Effector CD4-positive, alpha-beta T cell (primary cell): ENCODE data around the gene KIR3DL1.
"Not testable (repeated sequence)": the region's sequence is repeated elsewhere in the genome, so short reads cannot be mapped to it uniquely, and the experiment has no call there.

Experiments
- DNase-seq: peaks from one replicate; pipeline ENCODE4 v3.0.0-alpha.2; 2020

KIR3DL1 gene

DNA sequence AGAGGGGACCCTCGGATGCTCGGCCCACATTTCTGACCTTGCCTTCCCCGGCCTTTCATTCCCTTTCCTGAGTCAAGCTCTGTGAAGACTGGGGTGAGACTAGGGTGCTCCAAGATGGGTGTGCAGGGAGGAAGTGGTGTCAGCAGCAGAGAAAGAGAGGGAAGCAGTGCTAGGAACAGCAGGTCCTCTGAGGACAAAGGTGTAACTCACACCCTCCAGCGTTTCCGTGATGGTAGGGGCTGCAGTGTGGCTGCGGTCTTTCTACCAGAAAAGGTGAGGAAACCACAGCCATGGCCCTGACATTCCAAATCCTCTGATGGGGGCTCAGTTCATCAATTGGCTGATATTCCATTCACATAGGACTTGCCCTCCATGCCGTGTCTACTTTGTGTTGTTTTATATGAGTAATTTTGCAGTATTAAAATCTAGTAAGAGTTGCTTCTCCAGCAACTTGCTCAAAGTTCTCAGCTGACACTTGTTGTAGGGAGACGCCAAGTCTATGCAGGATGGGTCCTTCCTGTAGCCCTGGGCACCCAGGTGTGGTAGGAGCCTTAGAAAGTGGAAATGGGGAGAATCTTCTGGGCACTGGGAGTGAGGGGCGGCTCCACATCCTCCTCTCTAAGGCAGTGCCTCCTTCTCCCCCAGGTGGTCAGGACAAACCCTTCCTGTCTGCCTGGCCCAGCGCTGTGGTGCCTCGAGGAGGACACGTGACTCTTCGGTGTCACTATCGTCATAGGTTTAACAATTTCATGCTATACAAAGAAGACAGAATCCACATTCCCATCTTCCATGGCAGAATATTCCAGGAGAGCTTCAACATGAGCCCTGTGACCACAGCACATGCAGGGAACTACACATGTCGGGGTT is 1.6 kb downstream of the KIR3DL1 start:
- DNase-seq = no peak

DNA sequence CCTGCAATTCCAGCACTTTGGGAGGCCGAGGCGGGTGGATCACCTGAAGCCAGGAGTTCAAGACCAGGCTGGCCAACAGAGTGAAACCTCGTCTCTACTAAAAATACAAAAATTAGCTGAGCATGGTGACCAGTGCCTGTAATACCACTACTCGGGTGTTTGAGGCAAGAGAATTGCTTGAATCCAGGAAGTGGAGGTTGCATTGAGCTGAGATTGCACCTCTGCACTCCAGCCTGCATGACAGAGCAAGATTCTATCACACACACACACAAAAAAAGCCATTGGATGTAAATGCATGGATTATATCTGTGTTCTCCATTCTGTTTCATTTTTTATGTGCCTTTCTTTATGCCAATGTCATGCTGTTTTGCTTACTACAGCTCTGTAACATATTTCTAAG is 8.1 kb downstream of the KIR3DL1 start:
- not testable (repeated sequence) for DNase-seq

DNA sequence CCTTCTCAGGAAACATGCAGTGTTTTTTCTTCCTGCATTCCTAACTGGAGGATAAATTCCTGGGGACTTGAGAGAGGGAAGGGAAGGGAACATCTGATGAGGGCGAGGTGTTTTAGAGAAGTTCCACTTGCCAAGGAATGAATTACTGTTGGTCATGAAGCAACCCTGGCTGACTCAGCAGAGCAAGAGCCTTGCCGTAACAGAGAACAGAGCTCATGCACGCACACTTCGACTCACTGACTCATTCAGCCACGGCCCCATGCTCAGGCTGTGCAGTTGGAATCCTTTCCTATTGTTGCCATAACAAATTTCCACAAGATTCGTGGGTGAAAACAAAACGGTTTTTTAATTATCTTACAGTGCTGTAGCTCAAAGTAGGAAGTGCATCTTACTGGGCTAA is 9.1 kb downstream of the KIR3DL1 start:
- not testable (repeated sequence) for DNase-seq

DNA sequence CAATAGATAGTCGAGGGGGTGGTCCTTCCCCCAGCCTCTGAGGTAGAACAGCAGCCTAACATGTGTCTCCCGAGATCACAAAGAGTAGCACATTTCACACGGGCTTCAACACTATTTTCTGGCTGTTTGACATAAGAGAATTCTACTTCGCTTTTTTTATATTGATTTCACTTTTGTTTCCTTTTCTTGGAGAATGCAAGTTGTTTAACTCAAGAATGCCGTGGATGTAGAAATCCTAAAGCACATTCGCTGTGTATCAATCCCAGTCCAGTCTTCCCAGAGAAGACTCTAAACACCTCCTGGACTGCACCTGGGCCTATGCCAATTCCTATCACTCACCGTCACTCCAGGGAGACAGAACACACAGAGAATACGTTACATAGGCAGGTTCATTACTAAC is 11.8 kb downstream of the KIR3DL1 start:
- DNase-seq = not testable (repeated sequence)

DNA sequence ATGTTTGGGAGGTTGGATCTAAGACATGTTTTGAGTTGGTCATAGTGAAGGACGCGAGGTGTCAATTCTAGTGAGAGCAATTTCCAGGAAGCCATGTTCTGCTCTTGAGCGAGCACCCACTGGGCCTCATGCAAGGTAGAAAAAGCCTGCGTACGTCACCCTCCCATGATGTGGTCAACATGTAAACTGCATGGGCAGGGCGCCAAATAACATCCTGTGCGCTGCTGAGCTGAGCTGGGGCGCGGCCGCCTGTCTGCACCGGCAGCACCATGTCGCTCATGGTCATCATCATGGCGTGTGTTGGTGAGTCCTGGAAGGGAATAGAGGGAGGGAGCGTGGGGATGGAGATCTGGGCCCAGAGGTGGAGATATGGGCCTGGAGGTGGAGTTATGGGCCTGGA is 16.2 kb downstream of the KIR3DL1 start, which contains the start of gene KIR2DS4:
TSS of gene KIR2DS4 (plus strand) at position 181 of the 400 bp plus-strand sequence.
- not testable (repeated sequence) for DNase-seq

DNA sequence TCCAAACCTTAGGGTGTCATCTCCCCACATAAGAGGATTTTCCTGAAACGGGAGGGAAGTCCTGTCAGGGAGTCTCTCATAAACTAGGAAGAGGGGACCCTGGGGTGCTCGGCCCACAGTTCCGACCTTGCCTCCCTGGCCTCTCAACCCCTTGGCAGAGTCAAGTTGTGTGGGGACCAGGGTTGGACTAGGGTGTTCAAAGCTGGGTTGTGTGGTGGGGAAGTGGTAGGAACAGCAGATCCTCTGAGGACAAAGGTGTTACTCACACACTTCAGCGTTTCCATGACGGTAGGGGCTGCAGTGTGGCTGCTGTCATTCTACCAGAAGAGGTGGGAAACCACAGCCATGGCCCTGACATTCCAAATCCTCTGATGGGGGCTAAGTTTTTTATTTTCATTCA is 18.9 kb downstream of the KIR3DL1 start:
- not testable (repeated sequence) for DNase-seq

DNA sequence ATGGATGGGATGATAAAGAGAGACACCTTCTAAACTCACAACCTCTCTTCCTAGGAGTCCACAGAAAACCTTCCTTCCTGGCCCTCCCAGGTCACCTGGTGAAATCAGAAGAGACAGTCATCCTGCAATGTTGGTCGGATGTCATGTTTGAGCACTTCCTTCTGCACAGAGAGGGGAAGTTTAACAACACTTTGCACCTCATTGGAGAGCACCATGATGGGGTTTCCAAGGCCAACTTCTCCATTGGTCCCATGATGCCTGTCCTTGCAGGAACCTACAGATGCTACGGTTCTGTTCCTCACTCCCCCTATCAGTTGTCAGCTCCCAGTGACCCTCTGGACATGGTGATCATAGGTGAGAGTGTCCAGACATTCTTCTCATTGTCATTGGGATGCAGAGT is 21.3 kb downstream of the KIR3DL1 start:
- DNase-seq = not testable (repeated sequence)

DNA sequence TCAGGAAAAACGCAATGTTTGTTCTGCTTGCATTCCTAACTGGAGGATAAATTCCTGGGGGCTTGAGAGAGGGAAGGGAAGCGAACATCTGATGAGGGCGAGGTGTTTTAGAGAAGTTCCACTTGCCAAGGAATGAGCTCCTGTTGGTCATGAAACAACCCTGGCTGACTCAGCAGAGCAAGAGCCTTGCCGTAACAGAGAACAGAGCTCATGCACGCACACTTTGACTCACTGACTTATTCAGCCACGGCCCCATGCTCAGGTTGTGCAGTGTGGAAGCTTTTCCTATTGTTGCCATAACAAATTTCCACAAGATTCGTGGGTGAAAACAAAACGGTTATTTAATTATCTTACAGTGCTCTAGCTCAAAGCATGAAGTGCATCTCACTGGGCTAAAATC is 26.9 kb downstream of the KIR3DL1 start:
- DNase-seq = not testable (repeated sequence)

DNA sequence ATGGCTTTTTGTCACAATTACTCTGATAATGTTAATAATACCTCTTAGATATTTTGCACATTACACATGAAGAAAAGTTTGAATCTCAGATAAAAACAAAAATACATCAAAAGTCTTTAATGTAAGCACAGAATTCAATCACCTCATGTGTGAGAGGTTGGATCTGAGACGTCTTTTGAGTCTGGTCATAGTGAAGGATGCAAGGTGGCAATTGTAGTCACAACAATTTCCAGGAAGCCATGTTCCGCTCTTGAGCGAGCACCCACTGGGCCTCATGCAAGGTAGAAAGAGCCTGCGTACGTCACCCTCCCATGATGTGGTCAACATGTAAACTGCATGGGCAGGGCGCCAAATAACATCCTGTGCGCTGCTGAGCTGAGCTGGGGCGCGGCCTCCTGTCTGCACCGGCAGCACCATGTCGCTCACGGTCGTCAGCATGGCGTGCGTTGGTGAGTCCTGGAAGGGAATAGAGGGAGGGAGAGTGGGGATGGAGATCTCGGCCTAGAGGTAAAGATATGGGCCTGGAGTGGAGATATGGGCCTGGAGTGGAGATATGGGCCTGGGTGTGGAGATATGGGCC is 33.9 kb downstream of the KIR3DL1 start, which contains the start of gene KIR3DL2:
TSS of gene KIR3DL2 (plus strand) at position 383 of the 580 bp plus-strand sequence. CDS start at position 416, 33 bp downstream.
- DNase-seq = not testable (repeated sequence)

DNA sequence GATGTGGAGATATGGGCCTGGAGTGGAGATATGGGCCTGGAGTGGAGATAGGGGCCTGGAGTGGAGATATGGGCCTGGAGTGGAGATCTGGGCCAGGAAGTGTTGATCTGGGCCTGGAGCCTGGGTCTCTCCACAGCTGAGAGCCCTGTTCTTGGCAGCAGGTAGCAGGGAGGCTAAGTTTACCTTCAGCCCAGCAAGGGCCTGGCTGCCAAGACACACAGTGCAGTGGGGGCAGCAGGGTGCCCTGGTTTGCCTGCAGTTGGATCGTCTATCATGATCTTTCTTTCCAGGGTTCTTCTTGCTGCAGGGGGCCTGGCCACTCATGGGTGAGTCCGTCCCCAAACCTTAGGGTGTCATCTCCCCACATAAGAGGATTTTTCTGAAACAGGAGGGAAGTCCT is 34.7 kb downstream of the KIR3DL1 start:
- no peak for DNase-seq

DNA sequence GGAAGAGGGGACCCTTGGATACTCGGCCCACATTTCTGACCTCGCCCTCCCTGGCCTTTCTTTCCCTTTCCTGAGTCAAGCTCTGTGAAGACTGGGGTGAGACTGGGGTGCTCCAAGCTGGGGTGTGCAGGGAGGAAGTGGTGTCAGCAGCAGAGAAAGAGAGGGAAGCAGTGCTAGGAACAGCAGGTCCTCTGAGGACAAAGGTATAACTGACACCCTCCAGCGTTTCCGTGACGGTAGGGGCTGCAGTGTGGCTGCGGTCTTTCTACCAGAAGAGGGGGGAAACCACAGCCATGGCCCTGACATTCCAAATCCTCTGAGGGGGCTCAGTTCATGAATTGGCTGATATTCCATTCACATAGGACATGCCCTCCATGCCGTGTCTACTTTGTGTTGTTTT is 35.1 kb downstream of the KIR3DL1 start:
- DNase-seq = no peak

DNA sequence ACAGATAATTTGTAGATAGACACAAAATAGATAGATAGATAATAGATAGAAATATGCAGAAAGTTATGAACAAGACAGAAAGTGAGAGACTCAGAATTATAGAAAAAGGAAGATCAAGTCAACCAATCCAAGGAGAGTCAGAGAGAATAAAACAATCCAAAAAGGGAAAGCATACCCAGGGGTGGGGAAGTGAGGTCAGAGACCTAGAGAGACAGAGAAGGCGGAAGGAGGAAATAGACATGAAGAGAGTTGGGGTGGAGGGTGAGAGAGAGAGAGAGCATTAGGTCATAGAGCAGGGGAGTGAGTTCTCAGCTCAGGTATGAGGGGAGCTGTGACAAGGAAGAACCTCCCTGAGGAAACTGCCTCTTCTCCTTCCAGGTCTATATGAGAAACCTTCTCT is 39.0 kb downstream of the KIR3DL1 start:
- not testable (repeated sequence) for DNase-seq

DNA sequence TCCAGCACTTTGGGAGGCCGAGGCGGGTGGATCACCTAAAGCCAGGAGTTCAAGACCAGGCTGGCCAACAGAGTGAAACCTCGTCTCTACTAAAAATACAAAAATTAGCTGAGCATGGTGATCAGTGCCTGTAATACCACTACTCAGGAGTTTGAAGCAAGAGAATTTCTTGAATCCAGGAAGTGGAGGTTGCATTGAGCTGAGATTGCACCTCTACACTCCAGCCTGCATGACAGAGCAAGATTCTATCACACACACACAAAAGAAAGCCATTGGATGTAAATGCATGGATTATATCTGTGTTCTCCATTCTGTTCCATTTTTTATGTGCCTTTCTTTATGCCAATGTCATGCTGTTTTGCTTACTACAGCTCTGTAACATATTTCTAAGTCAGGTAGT is 42.2 kb downstream of the KIR3DL1 start:
- not testable (repeated sequence) for DNase-seq

DNA sequence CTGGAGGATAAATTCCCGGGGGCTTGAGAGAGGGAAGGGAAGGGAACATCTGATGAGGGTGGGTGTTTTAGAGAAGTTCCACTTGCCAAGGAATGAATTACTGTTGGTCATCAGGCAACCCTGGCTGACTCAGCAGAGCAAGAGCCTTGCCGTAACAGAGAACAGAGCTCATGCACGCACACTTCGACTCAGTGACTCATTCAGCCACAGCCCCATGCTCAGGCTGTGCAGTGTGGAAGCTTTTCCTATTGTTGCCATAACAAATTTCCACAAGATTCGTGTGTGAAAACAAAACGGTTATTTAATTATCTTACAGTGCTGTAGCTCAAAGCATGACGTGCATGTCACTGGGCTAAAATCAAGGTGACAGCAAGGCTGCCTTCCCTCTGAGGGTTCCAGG is 43.2 kb downstream of the KIR3DL1 start:
- not testable (repeated sequence) for DNase-seq

DNA sequence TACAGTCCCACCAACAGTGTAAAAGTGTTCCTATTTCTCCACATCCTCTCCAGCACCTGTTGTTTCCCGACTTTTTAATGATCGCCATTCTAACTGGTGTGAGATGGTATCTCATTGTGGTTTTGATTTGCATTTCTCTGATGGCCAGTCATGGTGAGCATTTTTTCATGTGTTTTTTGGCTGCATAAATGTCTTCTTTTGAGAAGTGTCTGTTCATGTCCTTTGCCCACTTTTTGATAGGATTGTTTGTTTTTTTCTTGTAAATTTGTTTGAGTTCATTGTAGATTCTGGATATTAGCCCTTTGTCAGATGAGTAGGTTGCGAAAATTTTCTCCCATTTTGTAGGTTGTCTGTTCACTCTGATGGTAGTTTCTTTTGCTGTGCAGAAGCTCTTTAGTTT is 47.2 kb downstream of the KIR3DL1 start:
- not testable (repeated sequence) for DNase-seq

DNA sequence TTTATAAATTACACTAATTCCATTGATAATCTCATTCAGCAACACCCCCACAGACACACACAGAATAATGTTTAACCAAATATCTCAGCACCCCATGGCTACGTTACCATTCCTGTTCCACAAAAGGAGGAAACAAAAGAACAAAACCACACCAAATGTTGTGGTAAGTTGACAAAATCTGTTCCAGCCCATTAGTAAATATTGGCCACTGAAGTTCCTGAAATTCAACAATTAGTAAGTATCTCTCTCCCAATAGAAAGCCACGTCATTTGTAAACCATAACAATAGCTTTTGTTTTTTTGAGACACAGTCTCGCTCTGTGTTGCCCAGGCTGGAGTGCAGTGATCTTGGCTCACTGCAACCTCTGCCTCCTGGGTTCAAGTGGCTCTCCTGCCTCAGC is 55.4 kb downstream of the KIR3DL1 start:
- DNase-seq = no peak

DNA sequence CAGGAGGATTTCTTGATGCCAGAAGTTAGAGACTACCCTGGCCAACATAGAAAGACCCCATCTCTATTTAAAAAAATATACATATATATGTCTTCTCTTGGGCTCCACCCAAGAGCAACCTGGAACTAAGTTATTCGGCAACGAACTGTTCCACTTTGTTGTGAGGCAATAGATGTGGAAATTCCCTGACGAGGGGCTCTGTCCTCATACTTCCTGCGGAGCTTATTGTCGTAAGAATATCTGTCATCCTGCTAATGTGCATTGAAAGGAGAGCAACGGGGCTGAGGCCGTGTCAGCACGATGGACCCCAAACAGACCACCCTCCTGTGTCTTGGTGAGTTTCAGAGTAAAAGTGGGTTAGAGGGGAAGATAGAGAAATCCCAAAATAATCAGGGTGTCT is 57.7 kb downstream of the KIR3DL1 start, which contains the start of gene FCAR:
TSS of gene FCAR (plus strand) at position 246 of the 400 bp plus-strand sequence. CDS start at position 301, 55 bp downstream.
- DNase-seq = no peak

DNA sequence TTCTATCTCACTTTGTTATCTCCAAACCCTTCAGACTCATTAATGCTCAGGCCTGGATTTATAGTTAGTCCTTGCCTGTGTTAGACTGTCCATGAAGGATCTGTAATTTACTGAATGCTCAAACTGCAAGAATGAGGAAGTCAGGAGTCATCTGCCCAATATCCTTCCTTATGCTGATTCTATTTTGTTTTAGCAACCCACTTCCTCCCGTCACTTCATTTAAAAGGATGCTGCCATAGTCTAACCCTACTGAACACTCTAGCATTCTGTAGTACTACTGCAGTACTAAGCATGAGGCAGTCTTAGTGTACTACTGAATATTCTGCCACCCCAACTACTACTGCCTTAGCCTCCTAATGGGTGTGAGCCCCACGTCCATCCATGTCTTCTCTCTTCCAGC is 59.2 kb downstream of the KIR3DL1 start:
- no peak for DNase-seq

DNA sequence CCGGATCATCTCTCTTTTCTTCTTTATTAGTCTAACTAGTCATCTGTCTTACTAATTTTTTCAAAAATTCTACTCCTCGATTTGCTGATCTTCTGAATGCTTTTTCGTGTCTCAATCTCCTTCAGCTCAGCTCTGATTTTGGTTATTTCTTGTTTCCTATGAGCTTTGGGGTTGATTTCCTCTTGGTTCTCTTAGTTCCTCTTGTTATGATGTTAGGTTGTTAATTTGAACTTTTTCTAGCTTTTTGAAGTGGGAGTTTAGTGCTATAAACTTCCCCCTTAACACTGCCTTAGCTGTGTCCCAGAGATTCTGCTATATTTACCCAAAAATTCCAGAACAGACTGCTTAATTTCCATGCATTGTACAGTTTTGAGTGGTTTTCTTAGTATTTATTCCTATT is 61.2 kb downstream of the KIR3DL1 start:
- DNase-seq = no peak
